ENCODE results near the gene JPH2. TPM values are rescaled to one million over a fixed set of nuclear protein-coding genes. Genes with fewer than 3 reads are reported as not detected.

The JPH2 gene
- total and polyA plus RNA-seq, 2 experiments from 2014 or later, result 0.16 to 1.1 TPM

DNA sequence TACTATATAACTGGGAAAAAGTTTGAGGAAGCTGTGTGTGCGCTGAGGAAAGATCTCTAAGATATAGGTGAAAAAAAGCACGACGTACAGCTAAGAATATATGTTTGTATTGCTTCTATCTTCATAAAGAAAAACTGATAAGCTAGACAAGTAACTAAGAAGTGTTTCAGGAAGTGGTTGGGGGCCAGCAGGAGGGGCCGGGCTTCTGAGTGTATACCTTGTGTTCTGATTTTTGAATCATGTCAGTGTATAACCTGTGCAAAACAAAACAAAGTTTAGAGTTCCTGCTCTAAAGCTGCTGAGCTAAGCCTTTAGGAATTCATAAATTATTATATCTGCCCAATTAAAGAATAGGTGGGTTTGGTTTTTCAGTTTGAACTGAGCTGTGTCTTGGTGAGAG is 31.5 kb upstream of the JPH2 start:
- H3K79me2 ChIP-seq (replicated peaks; ENCODE audit: insufficient read depth), result no peaks in the 10 kb centered on the region
- H3K36me3 ChIP-seq (ENCODE audit: insufficient read depth), result no peaks in the 10 kb centered on the region
- Mint-ChIP-seq H3K4me3 (no peak overlapping the region), H3K27ac (no peak overlapping the region), H3K36me3 (ENCODE audit: low read depth) (no peaks in the 10 kb centered on the region), H3K9me3 (no peaks in the 10 kb centered on the region), H3K4me1 (peaks cover 34% of the 10 kb centered on the region), H3K27me3 (ENCODE audit: insufficient read depth, low read depth, poor library complexity) (peaks cover 9% of the 10 kb centered on the region)
- H3K4me2 ChIP-seq, result no peak overlapping the region
- no peaks in the 10 kb centered on the region for H3K9me2 ChIP-seq (ENCODE audit: insufficient read depth)
- H3K27ac ChIP-seq (ENCODE audit: low read depth), result no peak overlapping the region
- no peak overlapping the region for H3K4me3 ChIP-seq
- no peak overlapping the region for H2AFZ ChIP-seq
- DNase-seq (ENCODE audit: low spot score) (no peak), ATAC-seq (no peak)
- no peaks in the 10 kb centered on the region for H3F3A ChIP-seq (replicated peaks; ENCODE audit: low read depth)
- H4K20me1 ChIP-seq (replicated peaks; ENCODE audit: insufficient read depth), result peaks cover 4% of the 10 kb centered on the region; the same call in 1 of the 2 replicates
- TF ChIP-seq, protein P1, sequence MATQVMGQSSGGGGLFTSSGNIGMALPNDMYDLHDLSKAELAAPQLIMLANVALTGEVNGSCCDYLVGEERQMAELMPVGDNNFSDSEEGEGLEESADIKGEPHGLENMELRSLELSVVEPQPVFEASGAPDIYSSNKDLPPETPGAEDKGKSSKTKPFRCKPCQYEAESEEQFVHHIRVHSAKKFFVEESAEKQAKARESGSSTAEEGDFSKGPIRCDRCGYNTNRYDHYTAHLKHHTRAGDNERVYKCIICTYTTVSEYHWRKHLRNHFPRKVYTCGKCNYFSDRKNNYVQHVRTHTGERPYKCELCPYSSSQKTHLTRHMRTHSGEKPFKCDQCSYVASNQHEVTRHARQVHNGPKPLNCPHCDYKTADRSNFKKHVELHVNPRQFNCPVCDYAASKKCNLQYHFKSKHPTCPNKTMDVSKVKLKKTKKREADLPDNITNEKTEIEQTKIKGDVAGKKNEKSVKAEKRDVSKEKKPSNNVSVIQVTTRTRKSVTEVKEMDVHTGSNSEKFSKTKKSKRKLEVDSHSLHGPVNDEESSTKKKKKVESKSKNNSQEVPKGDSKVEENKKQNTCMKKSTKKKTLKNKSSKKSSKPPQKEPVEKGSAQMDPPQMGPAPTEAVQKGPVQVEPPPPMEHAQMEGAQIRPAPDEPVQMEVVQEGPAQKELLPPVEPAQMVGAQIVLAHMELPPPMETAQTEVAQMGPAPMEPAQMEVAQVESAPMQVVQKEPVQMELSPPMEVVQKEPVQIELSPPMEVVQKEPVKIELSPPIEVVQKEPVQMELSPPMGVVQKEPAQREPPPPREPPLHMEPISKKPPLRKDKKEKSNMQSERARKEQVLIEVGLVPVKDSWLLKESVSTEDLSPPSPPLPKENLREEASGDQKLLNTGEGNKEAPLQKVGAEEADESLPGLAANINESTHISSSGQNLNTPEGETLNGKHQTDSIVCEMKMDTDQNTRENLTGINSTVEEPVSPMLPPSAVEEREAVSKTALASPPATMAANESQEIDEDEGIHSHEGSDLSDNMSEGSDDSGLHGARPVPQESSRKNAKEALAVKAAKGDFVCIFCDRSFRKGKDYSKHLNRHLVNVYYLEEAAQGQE (IDR thresholded peaks at IDR 0.05; ENCODE audit: unreplicated experiment), result no peak
- TF ChIP-seq POLR2AphosphoS5 (IDR thresholded peaks at IDR 0.05; ENCODE audit: low read depth) (no peak), EZH2phosphoT487 (IDR thresholded peaks at IDR 0.05; ENCODE audit: unreplicated experiment) (no peak), ZNF114 (CRISPR knock-in tag; IDR thresholded peaks at IDR 0.05) (no peak)
- TF ChIP-seq, protein P2, sequence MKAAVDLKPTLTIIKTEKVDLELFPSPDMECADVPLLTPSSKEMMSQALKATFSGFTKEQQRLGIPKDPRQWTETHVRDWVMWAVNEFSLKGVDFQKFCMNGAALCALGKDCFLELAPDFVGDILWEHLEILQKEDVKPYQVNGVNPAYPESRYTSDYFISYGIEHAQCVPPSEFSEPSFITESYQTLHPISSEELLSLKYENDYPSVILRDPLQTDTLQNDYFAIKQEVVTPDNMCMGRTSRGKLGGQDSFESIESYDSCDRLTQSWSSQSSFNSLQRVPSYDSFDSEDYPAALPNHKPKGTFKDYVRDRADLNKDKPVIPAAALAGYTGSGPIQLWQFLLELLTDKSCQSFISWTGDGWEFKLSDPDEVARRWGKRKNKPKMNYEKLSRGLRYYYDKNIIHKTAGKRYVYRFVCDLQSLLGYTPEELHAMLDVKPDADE (IDR thresholded peaks at IDR 0.05), result no peak
- H3K27me3 ChIP-seq (ENCODE audit: insufficient read depth), result no peaks in the 10 kb centered on the region
- no peaks in the 10 kb centered on the region for H3K4me1 ChIP-seq (ENCODE audit: insufficient read depth)

DNA sequence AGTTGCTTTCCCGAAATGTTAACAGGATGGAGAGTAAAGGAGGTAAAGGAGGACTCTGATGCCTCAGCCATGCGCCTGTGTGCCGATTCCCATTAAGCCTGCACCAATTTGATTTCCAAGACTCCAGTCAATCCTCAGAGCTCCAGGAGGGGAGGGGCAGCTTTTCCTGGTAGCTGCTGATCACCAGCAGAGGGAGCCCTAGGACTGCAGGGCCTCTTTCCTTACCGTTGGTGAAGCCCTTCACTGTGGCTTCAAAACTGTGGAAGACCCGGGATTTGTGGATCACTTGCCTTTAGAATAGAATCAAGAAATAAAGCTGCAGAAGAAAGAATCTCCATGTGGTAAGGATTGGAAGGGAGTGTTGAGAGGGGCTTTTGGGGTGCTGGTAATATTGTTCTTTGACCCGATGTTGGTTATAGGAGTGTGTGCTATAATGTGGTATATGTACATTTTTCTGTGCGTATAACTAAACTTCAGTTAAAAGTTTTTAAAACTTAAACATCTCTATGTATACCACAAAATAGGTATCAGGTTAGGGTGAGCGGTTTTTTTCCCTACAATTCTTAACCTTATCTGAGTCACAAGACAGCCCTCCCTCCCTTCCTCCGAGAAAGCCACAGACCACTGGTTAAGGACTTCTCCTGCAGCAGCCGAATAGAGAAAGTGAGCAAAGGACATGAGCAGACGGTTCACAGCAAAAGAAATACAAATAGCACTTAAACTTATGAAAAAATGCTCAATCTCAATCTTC is 30.5 kb upstream of the JPH2 start:
- Mint-ChIP-seq H3K4me1 (peaks cover 27% of the 10 kb centered on the region), H3K27ac (peak overlapping the region; percentile 47), H3K9me3 (no peaks in the 10 kb centered on the region), H3K27me3 (ENCODE audit: insufficient read depth, low read depth, poor library complexity) (peaks cover 9% of the 10 kb centered on the region), H3K36me3 (ENCODE audit: low read depth) (no peaks in the 10 kb centered on the region), H3K4me3 (no peak overlapping the region)
- no peaks in the 10 kb centered on the region for H3F3A ChIP-seq (replicated peaks; ENCODE audit: low read depth)
- H3K4me1 ChIP-seq (ENCODE audit: insufficient read depth), result no peaks in the 10 kb centered on the region
- no peak overlapping the region for H3K4me2 ChIP-seq
- no peaks in the 10 kb centered on the region for H3K9me2 ChIP-seq (ENCODE audit: insufficient read depth)
- peak; percentile 83 for ATAC-seq
- H3K27ac ChIP-seq (ENCODE audit: low read depth), result no peak overlapping the region
- no peak for TF ChIP-seq CREB1 (CRISPR knock-in tag; IDR thresholded peaks at IDR 0.05; ENCODE audit: low read depth)
- TF ChIP-seq, protein P3, sequence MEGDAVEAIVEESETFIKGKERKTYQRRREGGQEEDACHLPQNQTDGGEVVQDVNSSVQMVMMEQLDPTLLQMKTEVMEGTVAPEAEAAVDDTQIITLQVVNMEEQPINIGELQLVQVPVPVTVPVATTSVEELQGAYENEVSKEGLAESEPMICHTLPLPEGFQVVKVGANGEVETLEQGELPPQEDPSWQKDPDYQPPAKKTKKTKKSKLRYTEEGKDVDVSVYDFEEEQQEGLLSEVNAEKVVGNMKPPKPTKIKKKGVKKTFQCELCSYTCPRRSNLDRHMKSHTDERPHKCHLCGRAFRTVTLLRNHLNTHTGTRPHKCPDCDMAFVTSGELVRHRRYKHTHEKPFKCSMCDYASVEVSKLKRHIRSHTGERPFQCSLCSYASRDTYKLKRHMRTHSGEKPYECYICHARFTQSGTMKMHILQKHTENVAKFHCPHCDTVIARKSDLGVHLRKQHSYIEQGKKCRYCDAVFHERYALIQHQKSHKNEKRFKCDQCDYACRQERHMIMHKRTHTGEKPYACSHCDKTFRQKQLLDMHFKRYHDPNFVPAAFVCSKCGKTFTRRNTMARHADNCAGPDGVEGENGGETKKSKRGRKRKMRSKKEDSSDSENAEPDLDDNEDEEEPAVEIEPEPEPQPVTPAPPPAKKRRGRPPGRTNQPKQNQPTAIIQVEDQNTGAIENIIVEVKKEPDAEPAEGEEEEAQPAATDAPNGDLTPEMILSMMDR (conservative IDR thresholded peaks at IDR 0.05; ENCODE audit: low read depth in 2 of 2), result peak; percentile 97 to 99
- H3K27me3 ChIP-seq (ENCODE audit: insufficient read depth), result no peaks in the 10 kb centered on the region
- H3K4me3 ChIP-seq, result no peak overlapping the region
- H4K20me1 ChIP-seq (replicated peaks; ENCODE audit: insufficient read depth), result peaks cover 4% of the 10 kb centered on the region; the same call in 1 of the 2 replicates
- DNase-seq (ENCODE audit: low spot score), result peak; percentile 94
- no peaks in the 10 kb centered on the region for H3K79me2 ChIP-seq (replicated peaks; ENCODE audit: insufficient read depth)
- H3K36me3 ChIP-seq (ENCODE audit: insufficient read depth), result no peaks in the 10 kb centered on the region
- H2AFZ ChIP-seq, result no peak overlapping the region

Measured in GM23338 (cell line).